Astrocyte (in vitro differentiated cells and primary cell): ENCODE results near the gene ERRFI1. TPM values are rescaled to one million over a fixed set of nuclear protein-coding genes. Genes with fewer than 3 reads are reported as not detected.

Experiments used
- DNase-seq: peaks from one replicate; pipeline ENCODE4 v3.0.0-alpha.2; 2010; ENCODE audit warnings: low read depth
- FAIRE-seq: peaks from 2 replicates; lab custom pipeline; 2011; peaks lifted over from hg19 to GRCh38; lab: Jason Lieb, UNC
- H2AFZ ChIP-seq: 2 replicates; pipeline ENCODE4 v1.6.0; 2012; ENCODE audit warnings: low read depth, low read length, inconsistent platforms
- H3K27ac ChIP-seq: 2 replicates; pipeline ENCODE4 v1.5.1; 2011; ENCODE audit warnings: low read depth, low read length, inconsistent platforms
- H3K27me3 ChIP-seq: 2 replicates; pipeline ENCODE4 v1.6.0; 2011; ENCODE audit warnings: low read length, inconsistent platforms; ENCODE audit not compliant: insufficient read depth
- H3K36me3 ChIP-seq: 2 replicates; pipeline ENCODE4 v1.5.1; 2011; ENCODE audit warnings: low read length, inconsistent platforms; ENCODE audit not compliant: insufficient read depth
- H3K4me1 ChIP-seq: 2 replicates; pipeline ENCODE4 v1.5.1; 2011; ENCODE audit warnings: low read length, inconsistent platforms; ENCODE audit not compliant: insufficient read depth
- H3K4me2 ChIP-seq: 2 replicates; pipeline ENCODE4 v1.6.0; 2012; ENCODE audit warnings: low read length, inconsistent platforms
- H3K4me3 ChIP-seq: 2 replicates; pipeline ENCODE4 v1.5.1; 2011; ENCODE audit warnings: low read depth, mild to moderate bottlenecking, low read length, inconsistent platforms; ENCODE audit not compliant: insufficient read depth
- H3K79me2 ChIP-seq: 2 replicates; pipeline ENCODE4 v1.6.0; 2012; ENCODE audit warnings: mild to moderate bottlenecking, low read length, inconsistent platforms; ENCODE audit not compliant: insufficient read depth
- H3K9ac ChIP-seq: 2 replicates; pipeline ENCODE4 v1.6.0; 2012; ENCODE audit warnings: mild to moderate bottlenecking, low read length, inconsistent platforms
- H3K9me3 ChIP-seq: 2 replicates; pipeline ENCODE4 v1.5.1; 2012; ENCODE audit warnings: low read depth, mild to moderate bottlenecking, low read length, inconsistent platforms; ENCODE audit not compliant: insufficient read depth
- H4K20me1 ChIP-seq: 2 replicates; pipeline ENCODE4 v1.6.0; 2012; ENCODE audit warnings: low read length, inconsistent platforms; ENCODE audit not compliant: insufficient read depth
- H3K27ac Mint-ChIP-seq: one replicate; pipeline ENCODE4 v1.8.0; 2021; ENCODE audit warnings: mild to moderate bottlenecking, mixed read lengths; ENCODE audit not compliant: unreplicated experiment
- H3K27me3 Mint-ChIP-seq: one replicate; pipeline ENCODE4 v1.8.0; 2021; ENCODE audit warnings: low read depth, mixed read lengths; ENCODE audit not compliant: unreplicated experiment
- H3K36me3 Mint-ChIP-seq: one replicate; pipeline ENCODE4 v1.8.0; 2021; ENCODE audit warnings: low read depth, mixed read lengths; ENCODE audit not compliant: unreplicated experiment
- H3K4me1 Mint-ChIP-seq: one replicate; pipeline ENCODE4 v1.8.0; 2021; ENCODE audit warnings: low read depth, mixed read lengths; ENCODE audit not compliant: unreplicated experiment
- H3K4me3 Mint-ChIP-seq: one replicate; pipeline ENCODE4 v1.8.0; 2021; ENCODE audit warnings: mild to moderate bottlenecking, moderate library complexity, mixed read lengths; ENCODE audit not compliant: unreplicated experiment
- H3K9me3 Mint-ChIP-seq: one replicate; pipeline ENCODE4 v1.8.0; 2021; ENCODE audit warnings: mild to moderate bottlenecking, mixed read lengths; ENCODE audit not compliant: unreplicated experiment
- EZH2 ChIP-seq: IDR thresholded peaks from 2 replicates; pipeline ENCODE4 v1.6.1; 2012; ENCODE audit warnings: mild to moderate bottlenecking, low read length, inconsistent platforms; ENCODE audit not compliant: insufficient read depth
- total RNA-seq: library from RNA; stranded (reverse); gene quantifications from 2 replicates; pipeline ENCODE4 v1.2.1, GENCODE V29; 2021
- TF ChIP-seq, protein P1 (sequence below): IDR thresholded peaks from 2 replicates; pipeline ENCODE4 v1.5.1; 2011; ENCODE audit warnings: low read depth, mild to moderate bottlenecking, inconsistent platforms, low read length, moderate library complexity; ENCODE audit not compliant: insufficient read depth

The ERRFI1 gene
- total RNA-seq, 1 donor from 2014 or later = 81.5 TPM

DNA sequence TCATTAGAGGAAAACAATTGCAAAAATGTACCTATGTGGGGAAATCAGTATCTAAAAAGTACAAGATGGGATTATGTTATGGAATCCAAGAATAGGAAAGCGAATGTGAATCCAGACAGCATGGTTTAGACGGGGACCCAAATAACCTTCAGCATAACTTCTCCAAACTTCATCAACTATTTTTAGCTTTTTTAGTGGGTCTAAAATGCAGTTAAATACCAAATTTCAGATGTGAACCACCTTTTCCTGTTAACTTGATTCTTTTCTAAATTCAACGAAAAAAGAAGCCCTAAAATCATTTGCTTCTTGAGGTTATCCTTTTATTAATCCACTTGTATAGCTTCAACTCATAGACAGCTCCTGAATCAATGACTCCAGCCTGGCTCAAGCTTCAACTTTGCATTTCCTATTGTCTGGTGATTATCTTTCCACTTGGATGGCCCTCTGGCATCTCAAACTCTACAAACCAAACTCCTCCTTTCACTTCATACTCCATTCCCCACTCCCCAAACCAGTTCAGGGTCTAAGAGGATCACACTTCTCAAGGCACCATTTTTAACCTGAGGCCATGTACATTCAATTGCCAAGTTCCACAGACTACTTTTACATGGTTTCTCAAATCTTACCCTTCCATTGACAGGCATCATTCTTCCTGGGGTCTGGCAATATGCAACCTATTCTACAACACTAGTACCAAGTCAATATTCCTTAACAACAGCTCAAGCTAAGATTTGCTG lies 7.4 kb downstream of the ERRFI1 start:
- peaks cover 100% of the 10 kb centered on the region for H3K79me2 ChIP-seq
- no peaks in the 10 kb centered on the region for H3K27me3 ChIP-seq
- peak overlapping the region; percentile 90 for H3K27ac Mint-ChIP-seq
- no peaks in the 10 kb centered on the region for H3K9me3 ChIP-seq
- peak overlapping the region; percentile 4 for H3K9ac ChIP-seq
- H3K4me1 Mint-ChIP-seq = peaks cover 84% of the 10 kb centered on the region
- DNase-seq = peak; percentile 62
- no peak overlapping the region for H3K4me3 ChIP-seq
- no peak for TF ChIP-seq EZH2
- TF ChIP-seq, protein P1, sequence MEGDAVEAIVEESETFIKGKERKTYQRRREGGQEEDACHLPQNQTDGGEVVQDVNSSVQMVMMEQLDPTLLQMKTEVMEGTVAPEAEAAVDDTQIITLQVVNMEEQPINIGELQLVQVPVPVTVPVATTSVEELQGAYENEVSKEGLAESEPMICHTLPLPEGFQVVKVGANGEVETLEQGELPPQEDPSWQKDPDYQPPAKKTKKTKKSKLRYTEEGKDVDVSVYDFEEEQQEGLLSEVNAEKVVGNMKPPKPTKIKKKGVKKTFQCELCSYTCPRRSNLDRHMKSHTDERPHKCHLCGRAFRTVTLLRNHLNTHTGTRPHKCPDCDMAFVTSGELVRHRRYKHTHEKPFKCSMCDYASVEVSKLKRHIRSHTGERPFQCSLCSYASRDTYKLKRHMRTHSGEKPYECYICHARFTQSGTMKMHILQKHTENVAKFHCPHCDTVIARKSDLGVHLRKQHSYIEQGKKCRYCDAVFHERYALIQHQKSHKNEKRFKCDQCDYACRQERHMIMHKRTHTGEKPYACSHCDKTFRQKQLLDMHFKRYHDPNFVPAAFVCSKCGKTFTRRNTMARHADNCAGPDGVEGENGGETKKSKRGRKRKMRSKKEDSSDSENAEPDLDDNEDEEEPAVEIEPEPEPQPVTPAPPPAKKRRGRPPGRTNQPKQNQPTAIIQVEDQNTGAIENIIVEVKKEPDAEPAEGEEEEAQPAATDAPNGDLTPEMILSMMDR = no peak
- H3K4me2 ChIP-seq = peak overlapping the region; percentile 62
- H2AFZ ChIP-seq = no peak overlapping the region
- H3K36me3 ChIP-seq = peaks cover 12% of the 10 kb centered on the region
- peak overlapping the region; percentile 45 for H3K27ac ChIP-seq
- peak overlapping the region; percentile 46 for H3K4me3 Mint-ChIP-seq
- peaks cover 80% of the 10 kb centered on the region for H3K4me1 ChIP-seq
- no peaks in the 10 kb centered on the region for H3K9me3 Mint-ChIP-seq
- H4K20me1 ChIP-seq = peaks cover 94% of the 10 kb centered on the region
- FAIRE-seq = no peak
- peaks cover 4% of the 10 kb centered on the region for H3K36me3 Mint-ChIP-seq
- no peaks in the 10 kb centered on the region for H3K27me3 Mint-ChIP-seq

DNA sequence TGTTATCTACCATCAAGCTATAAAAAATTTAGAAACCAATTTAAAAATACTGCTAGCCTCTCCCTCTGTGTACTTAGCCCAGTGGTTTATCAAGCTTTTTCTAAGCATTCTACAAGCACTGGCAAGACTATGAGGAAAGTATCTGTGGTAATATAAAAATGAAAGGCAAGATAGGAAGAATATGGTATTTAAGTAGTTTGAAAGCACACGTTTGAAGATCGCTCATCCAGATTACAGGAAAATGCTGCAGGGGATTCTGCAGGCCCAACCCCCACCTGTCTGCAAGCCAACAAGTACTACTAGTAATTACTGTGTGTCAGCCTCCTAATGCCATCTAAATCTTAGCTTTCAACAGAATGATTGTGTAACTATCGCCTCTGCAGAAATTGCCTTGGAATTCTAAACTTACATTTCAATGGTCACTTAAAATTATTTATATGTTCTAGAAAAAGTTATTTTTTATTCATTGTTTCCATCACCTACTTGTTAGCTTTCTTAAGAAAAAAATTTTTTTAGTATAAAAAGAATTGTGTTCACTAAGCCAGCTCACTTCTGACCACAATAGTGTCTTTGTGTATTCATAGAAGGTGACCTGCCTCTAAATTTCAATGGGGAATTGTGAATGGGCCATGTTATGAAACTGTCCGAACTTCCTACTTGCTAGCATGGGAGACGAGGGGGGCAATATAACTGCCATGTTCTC lies 8.5 kb downstream of the ERRFI1 start:
- no peak overlapping the region for H3K27ac ChIP-seq
- H3K4me2 ChIP-seq = peak overlapping the region; percentile 62
- Mint-ChIP-seq H3K4me3 (peak overlapping the region; percentile 58), H3K36me3 (peaks cover 8% of the 10 kb centered on the region), H3K4me1 (peaks cover 79% of the 10 kb centered on the region), H3K9me3 (no peaks in the 10 kb centered on the region), H3K27me3 (no peaks in the 10 kb centered on the region), H3K27ac (peak overlapping the region; percentile 1)
- FAIRE-seq = no peak
- H2AFZ ChIP-seq = no peak overlapping the region
- peak overlapping the region; percentile 10 for H3K9ac ChIP-seq
- H4K20me1 ChIP-seq = peaks cover 94% of the 10 kb centered on the region
- TF ChIP-seq, protein P1 = no peak
- no peak for TF ChIP-seq EZH2
- H3K4me1 ChIP-seq = peaks cover 74% of the 10 kb centered on the region
- H3K36me3 ChIP-seq = peaks cover 22% of the 10 kb centered on the region
- peaks cover 100% of the 10 kb centered on the region for H3K79me2 ChIP-seq
- DNase-seq = no peak
- H3K27me3 ChIP-seq = no peaks in the 10 kb centered on the region
- no peaks in the 10 kb centered on the region for H3K9me3 ChIP-seq
- H3K4me3 ChIP-seq = no peak overlapping the region

DNA sequence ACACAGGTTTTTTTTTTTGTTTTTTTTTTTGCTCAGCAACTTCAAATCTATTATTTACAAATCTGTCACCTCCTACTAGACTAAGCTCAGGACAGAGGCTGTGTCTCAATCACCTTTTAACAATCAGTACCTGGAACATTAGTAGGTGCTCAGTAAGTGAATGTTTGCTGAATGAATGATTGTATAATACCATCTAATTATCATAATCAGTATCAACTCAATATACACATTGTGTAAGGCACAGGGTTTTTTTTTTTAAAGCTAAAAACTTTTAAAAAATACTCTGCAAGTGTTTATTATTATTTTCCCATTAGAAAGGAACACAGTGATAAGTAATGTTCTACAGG lies 9.2 kb downstream of the ERRFI1 start:
- peaks cover 68% of the 10 kb centered on the region for H3K4me1 ChIP-seq
- H2AFZ ChIP-seq = no peak overlapping the region
- peak overlapping the region; percentile 1 for H3K9ac ChIP-seq
- peaks cover 78% of the 10 kb centered on the region for H3K4me1 Mint-ChIP-seq
- H3K9me3 ChIP-seq = no peaks in the 10 kb centered on the region
- TF ChIP-seq EZH2 = no peak
- TF ChIP-seq, protein P1 = no peak
- H3K79me2 ChIP-seq = peaks cover 100% of the 10 kb centered on the region
- peaks cover 11% of the 10 kb centered on the region for H3K36me3 Mint-ChIP-seq
- no peak overlapping the region for H3K27ac Mint-ChIP-seq
- H3K4me3 Mint-ChIP-seq = no peak overlapping the region
- H3K4me2 ChIP-seq = peak overlapping the region; percentile 58
- no peak overlapping the region for H3K27ac ChIP-seq
- no peaks in the 10 kb centered on the region for H3K9me3 Mint-ChIP-seq
- no peaks in the 10 kb centered on the region for H3K27me3 Mint-ChIP-seq
- H4K20me1 ChIP-seq = peaks cover 94% of the 10 kb centered on the region
- H3K36me3 ChIP-seq = peaks cover 30% of the 10 kb centered on the region
- no peak overlapping the region for H3K4me3 ChIP-seq
- H3K27me3 ChIP-seq = no peaks in the 10 kb centered on the region
- no peak for FAIRE-seq
- DNase-seq = no peak
